Endothelial cell of hepatic sinusoid (primary cell): ENCODE measurements around the gene LRRC27.
"Not testable (repeated sequence)": the region's sequence is repeated elsewhere in the genome, so short reads cannot be mapped to it uniquely, and the experiment has no call there.

Experiments
- in situ Hi-C: cut with HindIII; loops from 2 replicates; pipeline ENCODE4 v1.10.0; 2017; ENCODE audit warnings: low sequenced_read_pairs

The LRRC27 gene

GRCh38 chr10:132385721-132386418, 53.9 kb downstream of the LRRC27 start:
- in situ Hi-C loops = no loop called here

- in situ Hi-C loops = no loop called here
These were observed 54.4 kb downstream of the LRRC27 start for GRCh38 chr10:132386419-132386831.

GRCh38 chr10:132386896-132387295, 54.9 kb downstream of the LRRC27 start:
- in situ Hi-C loops = not testable (repeated sequence)

DNA sequence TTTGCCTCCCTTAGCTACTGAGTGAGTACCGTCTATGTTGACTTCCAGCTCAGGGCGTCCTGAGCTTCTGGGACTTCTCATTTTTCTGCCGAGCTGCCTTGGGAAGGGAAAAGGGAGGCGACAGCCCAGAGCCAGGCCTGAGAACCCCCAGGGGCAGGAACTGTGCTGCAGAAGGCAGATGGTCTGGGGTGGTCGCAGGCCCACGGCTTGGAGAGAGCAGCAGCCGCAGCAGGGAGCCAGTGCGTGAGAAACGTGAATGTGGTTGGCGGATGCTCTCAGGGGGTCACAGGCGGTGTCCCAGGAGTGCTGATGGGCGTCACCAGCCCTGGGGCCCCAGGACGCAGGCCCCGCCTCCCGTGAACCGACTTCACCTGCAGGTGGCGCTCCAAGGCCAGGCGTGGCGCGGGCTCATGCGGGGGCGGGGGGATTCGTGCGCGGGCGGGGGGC, 55.8 kb downstream of the LRRC27 start:
- in situ Hi-C loops = no loop called here

DNA sequence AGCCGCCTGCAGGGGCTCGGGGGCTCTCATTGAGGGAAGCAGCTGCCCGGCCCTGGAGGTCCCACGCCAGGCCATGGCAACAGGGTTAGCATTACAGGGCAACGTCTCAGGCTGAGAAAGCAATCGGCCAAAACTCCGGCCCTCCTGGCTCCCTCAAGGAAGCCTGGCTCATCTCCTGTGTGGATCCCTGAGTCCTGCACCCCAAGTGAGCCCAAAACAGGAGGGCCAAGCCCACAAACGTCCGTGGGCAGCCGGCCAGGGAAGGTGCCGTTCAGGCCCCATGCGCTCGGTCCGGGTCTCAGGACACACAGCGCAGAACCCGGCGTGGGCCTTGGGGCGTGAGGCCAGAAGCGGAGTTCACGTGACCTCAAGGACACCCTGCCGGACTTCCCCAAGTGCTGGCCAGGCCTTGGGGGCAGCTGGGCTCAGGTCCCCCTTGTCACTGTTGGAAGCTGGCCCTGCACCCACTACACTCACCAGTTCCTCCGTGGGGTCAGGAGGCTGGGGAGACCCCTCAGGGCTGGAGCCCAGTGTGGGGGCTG, 57.0 kb downstream of the LRRC27 start:
- in situ Hi-C loops = no loop called here

DNA sequence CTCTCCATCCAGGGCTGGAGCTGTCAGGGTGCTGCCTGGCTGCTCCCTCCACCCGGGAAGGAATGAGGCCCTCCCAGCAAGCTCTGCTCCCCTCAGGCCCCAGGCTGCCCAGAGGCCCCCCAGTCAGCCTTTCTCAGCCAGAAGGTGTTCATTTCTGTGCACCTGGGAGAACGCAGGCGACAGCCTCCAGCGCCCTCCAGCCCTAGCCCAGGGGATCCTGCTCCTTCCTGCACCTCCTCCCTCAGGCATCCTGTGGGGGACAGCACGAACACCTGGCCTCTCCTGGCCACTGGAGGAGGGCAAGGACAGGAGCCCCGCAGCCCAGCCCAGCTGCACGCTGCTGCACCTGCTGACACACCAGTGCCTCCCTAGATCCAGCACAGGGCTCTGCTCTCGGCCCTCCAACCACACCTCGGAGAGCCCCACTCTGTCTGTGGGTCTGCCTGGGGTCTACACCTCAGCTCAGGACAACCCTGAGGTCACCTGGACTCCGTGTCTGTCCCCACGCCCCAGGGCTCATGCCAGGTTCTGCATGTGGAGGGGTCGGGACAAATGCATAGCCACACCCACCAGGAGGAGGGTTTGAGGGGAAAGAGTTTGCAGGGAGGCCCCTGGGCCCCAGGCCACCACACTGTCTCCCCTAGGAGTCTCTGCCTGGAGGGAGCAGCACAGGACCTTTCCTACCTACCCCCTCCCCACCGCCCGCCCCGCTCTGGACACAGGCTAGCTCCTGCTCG, 57.6 kb downstream of the LRRC27 start:
- in situ Hi-C loops = loop anchor here (5.0 kb wide), 2 partner anchors 43 to 93 kb away; no protein-coding TSS in a partner anchor

GRCh38 chr10:132390170-132390920, 58.4 kb downstream of the LRRC27 start:
- in situ Hi-C loops = loop anchor here (5.0 kb wide), 2 partner anchors 42 to 92 kb away; no protein-coding TSS in a partner anchor

DNA sequence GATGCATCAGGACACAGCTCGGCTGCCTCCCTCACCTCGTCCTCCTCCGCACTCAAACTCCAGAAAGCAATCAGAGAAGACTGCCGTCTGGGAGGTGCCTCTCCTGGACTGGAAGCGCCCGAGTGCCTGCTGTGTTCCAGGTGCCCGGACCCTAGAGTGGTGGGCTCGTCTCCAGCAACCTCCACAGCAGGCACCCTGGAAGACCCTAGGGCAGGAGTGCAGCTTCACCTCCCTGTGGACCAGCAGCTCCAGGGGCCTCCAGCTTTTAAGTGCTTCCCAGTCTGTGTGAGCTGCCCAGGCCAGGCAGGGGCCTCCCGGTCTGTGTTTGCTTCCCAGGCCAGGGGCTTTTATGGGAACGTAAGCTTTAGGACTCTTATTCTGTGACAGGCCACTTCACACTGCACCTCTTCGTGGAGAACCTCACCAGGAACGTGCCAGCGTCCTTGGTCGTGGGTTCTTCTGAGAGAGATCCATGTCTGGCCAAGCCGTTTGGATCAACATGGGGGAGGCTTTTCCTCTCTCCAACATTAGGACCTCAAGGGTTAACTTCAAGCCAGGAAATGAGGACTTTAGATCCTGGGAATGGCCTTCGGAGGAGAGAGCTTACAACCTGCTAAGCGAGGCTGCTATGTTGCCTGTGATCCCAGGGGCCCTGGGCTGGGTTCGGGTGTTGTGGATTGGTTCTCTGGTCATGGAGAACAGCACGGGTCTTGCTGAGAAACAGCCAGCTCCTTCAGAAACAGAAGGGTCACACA, 59.1 kb downstream of the LRRC27 start:
- in situ Hi-C loops = loop anchor here (5.0 kb wide), 2 partner anchors 41 to 91 kb away; no protein-coding TSS in a partner anchor

DNA sequence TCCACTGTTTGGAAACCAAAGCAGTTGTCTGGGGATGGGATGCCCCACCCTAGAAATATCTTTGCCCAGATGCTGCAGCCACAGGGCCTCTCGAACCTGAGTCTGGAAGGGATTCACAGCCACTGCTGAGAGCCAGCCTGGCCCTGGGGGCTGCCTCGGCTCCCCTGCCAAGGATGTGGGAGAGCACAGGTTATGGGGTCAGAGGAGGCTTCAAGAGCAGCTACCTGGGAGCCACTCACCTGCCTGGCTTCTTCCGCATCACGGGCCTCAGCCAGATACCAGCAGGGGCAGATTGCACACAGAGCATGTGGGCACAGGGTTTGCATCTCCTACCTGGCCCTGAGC, 59.7 kb downstream of the LRRC27 start:
- in situ Hi-C loops = loop anchor here (5.0 kb wide), 2 partner anchors 41 to 91 kb away; no protein-coding TSS in a partner anchor

DNA sequence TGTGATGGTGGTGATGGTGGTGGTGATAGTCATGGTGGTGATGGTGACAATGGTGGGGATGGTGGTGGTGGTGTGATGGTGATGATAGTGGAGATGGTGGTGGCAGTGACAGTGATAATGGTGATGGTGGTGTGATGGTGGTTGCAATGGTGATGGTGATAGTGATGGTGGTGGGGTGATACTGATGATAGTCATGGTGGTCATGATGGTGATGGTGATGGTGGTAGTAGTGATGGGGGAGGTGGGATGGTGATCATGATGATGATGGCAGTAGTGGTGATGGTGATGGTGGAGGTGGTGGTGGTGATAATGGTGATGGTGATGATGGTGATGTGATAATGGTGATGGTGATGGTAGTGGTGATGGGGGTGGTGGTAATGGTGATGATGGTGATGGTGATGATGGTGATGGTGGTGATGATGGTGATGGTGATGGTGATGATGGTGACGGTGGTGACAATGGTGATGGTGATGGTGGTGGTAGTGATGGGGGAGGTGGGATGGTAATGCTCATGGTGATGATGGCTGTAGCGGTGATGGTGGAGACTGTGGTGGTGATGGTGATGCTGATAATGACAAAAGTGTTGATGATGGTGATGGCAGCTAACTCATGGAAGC, 60.3 kb downstream of the LRRC27 start:
- in situ Hi-C loops = loop anchor here (5.0 kb wide), 2 partner anchors 40 to 90 kb away; no protein-coding TSS in a partner anchor

DNA sequence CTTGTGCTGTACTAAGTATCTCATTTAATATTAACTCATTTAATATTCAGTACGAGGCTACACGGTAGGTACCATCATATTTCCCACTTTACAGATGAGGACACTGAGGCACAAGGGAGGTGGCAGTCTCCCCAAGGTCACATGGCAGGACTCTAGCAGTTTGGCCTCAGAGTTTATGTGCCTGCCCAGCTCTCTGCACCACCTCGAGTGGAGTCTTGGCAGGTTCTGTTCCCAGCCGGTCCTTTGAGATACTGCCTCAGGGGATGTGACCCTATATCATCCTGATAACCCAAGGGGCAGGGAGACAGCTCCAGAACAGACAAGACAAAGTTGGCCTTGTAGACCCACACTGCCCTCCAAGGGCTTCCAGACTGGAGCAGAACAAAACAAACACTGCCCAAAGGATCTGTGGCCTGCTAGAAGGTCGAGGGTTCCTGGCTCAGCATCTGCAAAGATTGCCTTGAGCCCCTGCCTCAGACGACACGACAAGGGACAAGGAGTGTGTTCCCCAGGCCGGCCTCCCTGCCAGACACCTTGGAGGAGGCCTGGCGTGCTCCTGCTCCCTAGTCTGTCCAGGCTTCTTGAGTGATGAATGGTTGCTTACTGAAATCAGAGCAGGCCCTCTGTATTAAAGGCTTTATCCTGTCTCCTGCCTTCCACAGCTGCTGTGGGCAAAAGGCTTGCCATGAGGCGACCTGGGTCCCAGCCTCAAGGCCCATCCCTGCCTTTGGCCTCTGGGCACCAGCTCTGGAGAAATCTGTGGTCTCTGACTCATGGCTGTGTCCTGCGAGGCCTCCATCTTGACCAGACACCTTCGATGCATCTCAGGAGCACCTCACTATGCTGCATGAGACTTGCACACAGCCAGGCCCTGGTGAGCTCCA, 61.1 kb downstream of the LRRC27 start:
- in situ Hi-C loops = loop anchor here (5.0 kb wide), 2 partner anchors 39 to 89 kb away; no protein-coding TSS in a partner anchor

GRCh38 chr10:132393695-132394181, 61.7 kb downstream of the LRRC27 start:
- in situ Hi-C loops = loop anchor here (5.0 kb wide), 2 partner anchors 39 to 89 kb away; no protein-coding TSS in a partner anchor

DNA sequence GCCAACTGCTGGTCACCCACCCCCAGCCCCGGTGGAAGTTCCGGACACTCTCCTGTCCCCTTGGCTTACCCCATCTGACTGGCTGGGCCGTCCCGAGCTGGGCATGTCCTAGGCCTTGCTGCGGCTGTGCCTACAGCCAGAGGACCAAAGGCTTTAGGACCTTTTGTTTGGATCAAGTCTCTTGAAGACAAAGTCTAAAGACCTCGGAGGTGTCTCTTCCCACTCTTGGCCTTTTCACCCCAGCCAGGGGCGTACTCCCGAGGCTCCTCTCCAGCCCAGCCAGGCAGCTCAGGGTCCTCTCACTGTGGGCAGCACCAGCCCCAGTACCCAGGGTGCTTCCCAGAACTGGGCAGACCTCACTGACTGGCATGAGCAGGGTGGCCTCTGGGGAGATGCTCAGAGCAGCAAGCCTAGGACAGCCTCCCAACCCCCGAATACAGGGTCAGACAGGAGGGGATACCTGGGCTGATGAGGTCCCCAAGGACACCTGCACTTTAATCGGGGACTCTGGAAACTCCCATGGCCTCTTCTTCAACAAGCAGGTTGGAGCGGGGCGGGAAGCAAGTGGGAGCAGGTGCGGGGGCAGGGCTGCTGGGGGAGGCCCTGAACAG, 62.3 kb downstream of the LRRC27 start:
- in situ Hi-C loops = loop anchor here (5.0 kb wide), 2 partner anchors 38 to 88 kb away; no protein-coding TSS in a partner anchor

DNA sequence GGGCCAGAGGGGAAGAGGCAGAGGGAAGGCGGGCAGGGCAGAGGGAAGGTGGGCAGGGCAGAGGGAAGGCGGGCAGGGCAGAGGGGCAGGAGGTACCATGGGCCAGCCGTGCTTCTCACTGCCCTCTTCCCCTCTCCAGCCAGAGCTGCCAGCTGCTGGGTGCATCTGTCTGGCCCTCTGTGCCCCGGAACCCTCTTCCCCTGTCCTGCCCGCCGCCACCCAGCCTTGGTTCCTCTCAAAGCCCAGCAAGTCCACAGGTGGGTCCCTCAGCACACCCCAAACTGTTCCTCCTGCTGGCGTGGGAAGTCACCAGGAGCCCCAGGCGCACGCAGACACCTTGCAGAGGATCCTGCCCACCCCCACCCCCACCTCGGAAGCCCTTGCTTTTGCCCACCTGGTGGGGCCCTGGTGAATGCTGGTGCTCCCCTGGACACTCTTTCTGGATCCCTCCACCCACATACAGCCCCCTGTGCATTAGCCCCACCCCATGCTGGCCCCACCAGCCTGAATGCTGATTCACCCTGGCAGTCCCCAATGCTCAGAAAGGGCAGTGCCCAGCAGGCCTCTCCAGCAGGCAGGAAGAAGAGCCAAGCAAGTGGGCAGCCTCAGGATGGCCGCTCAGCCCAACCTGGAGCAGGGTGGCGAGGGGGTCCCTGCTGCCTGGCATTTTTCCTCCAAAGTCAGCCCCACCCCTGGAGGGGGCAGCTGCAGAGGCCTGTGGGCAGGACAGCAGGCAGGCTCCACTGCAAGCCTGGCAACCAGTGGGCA, 63.1 kb downstream of the LRRC27 start:
- in situ Hi-C loops = loop anchor here (5.0 kb wide), 2 partner anchors 37 to 87 kb away; no protein-coding TSS in a partner anchor

GRCh38 chr10:132395704-132396493, 63.9 kb downstream of the LRRC27 start:
- in situ Hi-C loops = no loop called here

DNA sequence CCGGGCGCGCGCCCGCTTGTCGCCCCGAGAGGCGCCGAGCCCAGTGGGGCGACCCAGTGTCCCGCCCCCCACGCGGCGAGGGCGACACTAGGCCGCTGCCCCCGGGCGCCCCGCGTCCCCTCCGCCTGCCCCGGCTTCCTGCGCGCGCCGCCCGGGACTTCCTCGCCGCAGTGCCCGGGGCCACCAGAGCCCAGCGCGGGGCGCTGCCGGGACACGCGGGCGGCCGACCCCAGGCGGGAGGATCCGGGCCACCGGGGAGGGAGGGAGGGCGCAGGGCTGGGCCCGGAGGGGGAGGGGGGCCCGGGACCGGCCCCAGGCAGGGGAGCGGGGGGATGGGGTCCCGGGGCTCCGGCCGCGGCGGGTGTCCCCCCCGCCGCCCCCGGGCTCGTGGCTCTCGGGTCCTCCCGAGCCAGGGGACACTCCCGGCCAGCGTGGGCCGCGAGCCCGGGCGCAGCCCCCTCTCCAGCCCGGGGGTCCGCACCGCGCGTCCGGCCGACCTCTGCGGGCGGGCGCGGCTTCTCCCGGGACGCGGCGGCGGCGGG, 64.6 kb downstream of the LRRC27 start:
- in situ Hi-C loops = no loop called here
